ENCODE measurements around the gene VGLL4.

Gene VGLL4

GRCh38 chr3:11680509-11680908, 36.8 kb upstream of the VGLL4 start:
- DNase-seq (ENCODE audit: low read depth): no peak
- TF ChIP-seq CTCF (IDR thresholded peaks at IDR 0.05; ENCODE audit: control insufficient read depth, insufficient read depth, low read depth, low read length, missing control alignments): no peak
- no peak overlapping the region for H3K4me3 ChIP-seq (ENCODE audit: control insufficient read depth, low read depth, low read length)

- no peak for DNase-seq (ENCODE audit: low read depth)
- H3K4me3 ChIP-seq (ENCODE audit: control insufficient read depth, low read depth, low read length): no peak overlapping the region
- no peak for TF ChIP-seq CTCF (IDR thresholded peaks at IDR 0.05; ENCODE audit: control insufficient read depth, insufficient read depth, low read depth, low read length, missing control alignments)
Measured at GRCh38 chr3:11679964-11680363, 36.2 kb upstream of the VGLL4 start.

GRCh38 chr3:11672363-11672762, 28.6 kb upstream of the VGLL4 start:
- DNase-seq (ENCODE audit: low read depth): no peak
- no peak for TF ChIP-seq CTCF (IDR thresholded peaks at IDR 0.05; ENCODE audit: control insufficient read depth, insufficient read depth, low read depth, low read length, missing control alignments)
- H3K4me3 ChIP-seq (ENCODE audit: control insufficient read depth, low read depth, low read length): no peak overlapping the region

- DNase-seq (ENCODE audit: low read depth): peak; percentile 34
- no peak overlapping the region for H3K4me3 ChIP-seq (ENCODE audit: control insufficient read depth, low read depth, low read length)
- TF ChIP-seq CTCF (IDR thresholded peaks at IDR 0.05; ENCODE audit: control insufficient read depth, insufficient read depth, low read depth, low read length, missing control alignments): no peak
Measured at GRCh38 chr3:11671648-11672100, 28.0 kb upstream of the VGLL4 start.

- no peak for DNase-seq (ENCODE audit: low read depth)
- no peak for TF ChIP-seq CTCF (IDR thresholded peaks at IDR 0.05; ENCODE audit: control insufficient read depth, insufficient read depth, low read depth, low read length, missing control alignments)
- no peak overlapping the region for H3K4me3 ChIP-seq (ENCODE audit: control insufficient read depth, low read depth, low read length)
Measured at GRCh38 chr3:11668243-11669235, 24.8 kb upstream of the VGLL4 start.

- no peak for DNase-seq (ENCODE audit: low read depth)
- no peak for TF ChIP-seq CTCF (IDR thresholded peaks at IDR 0.05; ENCODE audit: control insufficient read depth, insufficient read depth, low read depth, low read length, missing control alignments)
- H3K4me3 ChIP-seq (ENCODE audit: control insufficient read depth, low read depth, low read length): no peak overlapping the region
Measured at GRCh38 chr3:11665331-11665730, 21.6 kb upstream of the VGLL4 start.
